ENCODE results near the gene MZF1.

- TF ChIP-seq ZEB2 (IDR thresholded peaks at IDR 0.05): no peak
- no peak for TF ChIP-seq GABPB1 (CRISPR knock-in tag; IDR thresholded peaks at IDR 0.05)
- no peak for TF ChIP-seq POLR2A (conservative IDR thresholded peaks at IDR 0.05)
- no peak for TF ChIP-seq SETDB1 (IDR thresholded peaks at IDR 0.05; ENCODE audit: low read length)
- TF ChIP-seq NFIC (IDR thresholded peaks at IDR 0.05): no peak
- TF ChIP-seq KAT2B (IDR thresholded peaks at IDR 0.05; ENCODE audit: low read depth, low read length): no peak
- TF ChIP-seq PCBP1 (IDR thresholded peaks at IDR 0.05; ENCODE audit: low read depth, low read length, poor library complexity, severe bottlenecking): no peak
- no peak for TF ChIP-seq POLR2AphosphoS5 (IDR thresholded peaks at IDR 0.05; ENCODE audit: control insufficient read depth, insufficient read depth, low read depth, low read length)
- no peak for TF ChIP-seq MAFF (IDR thresholded peaks at IDR 0.05; ENCODE audit: low read length)
- no peak for TF ChIP-seq FOXP4 (CRISPR knock-in tag; IDR thresholded peaks at IDR 0.05; ENCODE audit: borderline replicate concordance)
- no peak for TF ChIP-seq ATF7 (IDR thresholded peaks at IDR 0.05)
- TF ChIP-seq CTCF (IDR thresholded peaks at IDR 0.05 in 2 of 3, conservative IDR thresholded peaks at IDR 0.05 in 1 of 3; ENCODE audit: insufficient read depth in 2 of 3, low read depth in 1 of 3, low read length in 3 of 3): no peak
These were observed 3.0 kb downstream of the MZF1 start for GRCh38 chr19:58569943-58570670.

All from K562 (cell line).